ENCODE data around the gene ADD2. TPM values are rescaled to one million over a fixed set of nuclear protein-coding genes. Genes with fewer than 3 reads are reported as not detected.
A peak's percentile ranks its signal among the peaks of the same experiment; 100 is the strongest.

Gene ADD2
- total and polyA plus RNA-seq, 4 donors, result 0.08 to 156 (median 0.16) TPM; not detected in 1

DNA sequence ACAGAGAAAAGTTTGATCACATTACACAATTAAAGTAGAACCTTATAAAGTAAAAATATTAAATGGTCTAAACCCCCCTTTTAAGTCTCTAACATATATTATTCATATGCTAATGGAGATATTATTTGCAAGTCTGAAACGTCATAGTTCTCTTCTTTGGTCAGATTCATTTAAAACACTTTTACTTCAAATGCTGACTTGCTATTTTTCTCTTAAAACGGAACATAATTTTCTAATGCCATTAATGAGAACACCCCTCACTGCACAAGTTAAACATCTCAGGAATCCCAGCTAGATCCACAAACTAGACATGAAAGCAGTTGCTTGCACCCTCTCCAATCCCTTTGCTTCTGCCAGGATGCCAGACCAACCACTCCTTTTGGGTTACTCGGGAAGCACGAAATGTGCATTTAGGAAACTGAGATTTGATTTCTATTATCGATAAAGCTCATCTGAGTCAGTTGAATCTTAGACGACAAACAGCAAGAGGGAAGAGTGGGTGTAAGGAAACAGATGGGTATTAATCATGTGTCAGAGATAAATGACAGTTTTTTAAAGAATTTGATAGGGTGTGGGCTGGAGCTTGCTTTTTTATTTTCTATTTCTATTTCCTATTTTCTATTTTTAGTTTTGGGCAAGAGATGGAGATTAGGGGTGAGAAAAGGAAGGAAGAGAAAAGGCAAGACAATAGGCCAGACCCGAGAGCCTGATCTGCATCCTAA, 1.5 kb downstream of the ADD2 start:
- H3K27me3 ChIP-seq (ENCODE audit: control insufficient read depth in 4 of 4, insufficient read depth in 4 of 4, low read length in 3 of 4), result peaks cover 0 to 11% (median 2%) of the 10 kb centered on the region in 4 donors
- no peak overlapping the region for H3K9ac ChIP-seq (ENCODE audit: low read depth in 1 of 2, low read length in 2 of 2)
- no peak for DNase-seq (ENCODE audit: low spot score)
- H3K4me1 ChIP-seq (ENCODE audit: control insufficient read depth in 4 of 4, insufficient read depth in 4 of 4, low read length in 3 of 4), result peaks cover 3 to 13% (median 10%) of the 10 kb centered on the region in 4 donors
- no peaks in the 10 kb centered on the region for H3K36me3 ChIP-seq (ENCODE audit: control insufficient read depth in 4 of 4, insufficient read depth in 3 of 4, low read depth in 1 of 4, low read length in 3 of 4)
- peak overlapping the region in 1 of 3 donors; percentile 40 for H3K4me3 ChIP-seq (ENCODE audit: low read depth in 1 of 3, low read length in 3 of 3)
- WGBS, result 13% methylated on average over 7 of the region's 7 CpGs
- no peaks in the 10 kb centered on the region for H3K9me3 ChIP-seq (ENCODE audit: control insufficient read depth in 4 of 4, low read length in 3 of 4)
- H3K27ac ChIP-seq (ENCODE audit: low read depth in 1 of 2, low read length in 2 of 2), result no peak overlapping the region
- TF ChIP-seq, protein P1, sequence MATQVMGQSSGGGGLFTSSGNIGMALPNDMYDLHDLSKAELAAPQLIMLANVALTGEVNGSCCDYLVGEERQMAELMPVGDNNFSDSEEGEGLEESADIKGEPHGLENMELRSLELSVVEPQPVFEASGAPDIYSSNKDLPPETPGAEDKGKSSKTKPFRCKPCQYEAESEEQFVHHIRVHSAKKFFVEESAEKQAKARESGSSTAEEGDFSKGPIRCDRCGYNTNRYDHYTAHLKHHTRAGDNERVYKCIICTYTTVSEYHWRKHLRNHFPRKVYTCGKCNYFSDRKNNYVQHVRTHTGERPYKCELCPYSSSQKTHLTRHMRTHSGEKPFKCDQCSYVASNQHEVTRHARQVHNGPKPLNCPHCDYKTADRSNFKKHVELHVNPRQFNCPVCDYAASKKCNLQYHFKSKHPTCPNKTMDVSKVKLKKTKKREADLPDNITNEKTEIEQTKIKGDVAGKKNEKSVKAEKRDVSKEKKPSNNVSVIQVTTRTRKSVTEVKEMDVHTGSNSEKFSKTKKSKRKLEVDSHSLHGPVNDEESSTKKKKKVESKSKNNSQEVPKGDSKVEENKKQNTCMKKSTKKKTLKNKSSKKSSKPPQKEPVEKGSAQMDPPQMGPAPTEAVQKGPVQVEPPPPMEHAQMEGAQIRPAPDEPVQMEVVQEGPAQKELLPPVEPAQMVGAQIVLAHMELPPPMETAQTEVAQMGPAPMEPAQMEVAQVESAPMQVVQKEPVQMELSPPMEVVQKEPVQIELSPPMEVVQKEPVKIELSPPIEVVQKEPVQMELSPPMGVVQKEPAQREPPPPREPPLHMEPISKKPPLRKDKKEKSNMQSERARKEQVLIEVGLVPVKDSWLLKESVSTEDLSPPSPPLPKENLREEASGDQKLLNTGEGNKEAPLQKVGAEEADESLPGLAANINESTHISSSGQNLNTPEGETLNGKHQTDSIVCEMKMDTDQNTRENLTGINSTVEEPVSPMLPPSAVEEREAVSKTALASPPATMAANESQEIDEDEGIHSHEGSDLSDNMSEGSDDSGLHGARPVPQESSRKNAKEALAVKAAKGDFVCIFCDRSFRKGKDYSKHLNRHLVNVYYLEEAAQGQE (IDR thresholded peaks at IDR 0.05), result no peak
- no peak for TF ChIP-seq FOXA1 (IDR thresholded peaks at IDR 0.05)
- no peak for TF ChIP-seq JUND (IDR thresholded peaks at IDR 0.05)
- no peak for TF ChIP-seq HNF4G (IDR thresholded peaks at IDR 0.05)

DNA sequence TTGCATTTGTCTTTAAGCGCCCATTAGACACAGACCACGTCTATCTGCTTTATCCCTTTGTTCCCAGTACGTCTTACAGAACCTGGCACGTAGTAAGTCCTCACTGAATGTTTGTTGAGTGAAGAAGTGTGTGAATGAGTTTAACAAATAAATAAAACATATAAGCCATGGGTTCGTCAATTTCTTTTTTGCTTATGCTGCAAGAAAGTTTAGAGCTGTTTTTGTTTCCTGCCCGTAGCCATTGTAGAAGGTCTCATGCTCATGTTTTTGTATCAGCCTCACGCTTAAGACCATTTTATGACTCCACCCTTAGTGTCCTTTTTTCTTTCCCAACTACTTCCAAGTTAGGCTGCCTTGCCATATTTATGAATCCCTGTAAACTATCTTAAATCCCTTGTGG, 2.5 kb downstream of the ADD2 start:
- peaks cover 0 to 11% (median 2%) of the 10 kb centered on the region in 4 donors for H3K27me3 ChIP-seq (ENCODE audit: control insufficient read depth in 4 of 4, insufficient read depth in 4 of 4, low read length in 3 of 4)
- no peak overlapping the region for H3K27ac ChIP-seq (ENCODE audit: low read depth in 1 of 2, low read length in 2 of 2)
- H3K4me3 ChIP-seq (ENCODE audit: low read depth in 1 of 3, low read length in 3 of 3), result no peak overlapping the region
- 84% methylated on average over 7 of the region's 7 CpGs for WGBS
- H3K9ac ChIP-seq (ENCODE audit: low read depth in 1 of 2, low read length in 2 of 2), result no peak overlapping the region
- TF ChIP-seq EGR1 (IDR thresholded peaks at IDR 0.05; ENCODE audit: low read depth in 2 of 2) (no peak), GABPA (IDR thresholded peaks at IDR 0.05 in 1 of 2, conservative IDR thresholded peaks at IDR 0.05 in 1 of 2) (no peak), HNF4G (IDR thresholded peaks at IDR 0.05) (no peak), HNF4A (conservative IDR thresholded peaks at IDR 0.05) (no peak), YY1 (IDR thresholded peaks at IDR 0.05) (no peak), FOXA1 (IDR thresholded peaks at IDR 0.05) (no peak), FOXA2 (IDR thresholded peaks at IDR 0.05) (no peak), NR2F2 (IDR thresholded peaks at IDR 0.05) (no peak), RXRA (IDR thresholded peaks at IDR 0.05) (no peak), SP1 (IDR thresholded peaks at IDR 0.05) (no peak), RAD21 (IDR thresholded peaks at IDR 0.05) (no peak), JUND (IDR thresholded peaks at IDR 0.05) (no peak)
- TF ChIP-seq, protein P2, sequence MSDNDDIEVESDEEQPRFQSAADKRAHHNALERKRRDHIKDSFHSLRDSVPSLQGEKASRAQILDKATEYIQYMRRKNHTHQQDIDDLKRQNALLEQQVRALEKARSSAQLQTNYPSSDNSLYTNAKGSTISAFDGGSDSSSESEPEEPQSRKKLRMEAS (IDR thresholded peaks at IDR 0.05), result no peak
- TF ChIP-seq, protein P3, sequence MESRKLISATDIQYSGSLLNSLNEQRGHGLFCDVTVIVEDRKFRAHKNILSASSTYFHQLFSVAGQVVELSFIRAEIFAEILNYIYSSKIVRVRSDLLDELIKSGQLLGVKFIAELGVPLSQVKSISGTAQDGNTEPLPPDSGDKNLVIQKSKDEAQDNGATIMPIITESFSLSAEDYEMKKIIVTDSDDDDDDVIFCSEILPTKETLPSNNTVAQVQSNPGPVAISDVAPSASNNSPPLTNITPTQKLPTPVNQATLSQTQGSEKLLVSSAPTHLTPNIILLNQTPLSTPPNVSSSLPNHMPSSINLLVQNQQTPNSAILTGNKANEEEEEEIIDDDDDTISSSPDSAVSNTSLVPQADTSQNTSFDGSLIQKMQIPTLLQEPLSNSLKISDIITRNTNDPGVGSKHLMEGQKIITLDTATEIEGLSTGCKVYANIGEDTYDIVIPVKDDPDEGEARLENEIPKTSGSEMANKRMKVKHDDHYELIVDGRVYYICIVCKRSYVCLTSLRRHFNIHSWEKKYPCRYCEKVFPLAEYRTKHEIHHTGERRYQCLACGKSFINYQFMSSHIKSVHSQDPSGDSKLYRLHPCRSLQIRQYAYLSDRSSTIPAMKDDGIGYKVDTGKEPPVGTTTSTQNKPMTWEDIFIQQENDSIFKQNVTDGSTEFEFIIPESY (IDR thresholded peaks at IDR 0.05), result no peak
- TF ChIP-seq, protein P4, sequence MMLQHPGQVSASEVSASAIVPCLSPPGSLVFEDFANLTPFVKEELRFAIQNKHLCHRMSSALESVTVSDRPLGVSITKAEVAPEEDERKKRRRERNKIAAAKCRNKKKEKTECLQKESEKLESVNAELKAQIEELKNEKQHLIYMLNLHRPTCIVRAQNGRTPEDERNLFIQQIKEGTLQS (IDR thresholded peaks at IDR 0.05), result no peak
- TF ChIP-seq, protein P1 (IDR thresholded peaks at IDR 0.05), result no peak
- TF ChIP-seq, protein P5, sequence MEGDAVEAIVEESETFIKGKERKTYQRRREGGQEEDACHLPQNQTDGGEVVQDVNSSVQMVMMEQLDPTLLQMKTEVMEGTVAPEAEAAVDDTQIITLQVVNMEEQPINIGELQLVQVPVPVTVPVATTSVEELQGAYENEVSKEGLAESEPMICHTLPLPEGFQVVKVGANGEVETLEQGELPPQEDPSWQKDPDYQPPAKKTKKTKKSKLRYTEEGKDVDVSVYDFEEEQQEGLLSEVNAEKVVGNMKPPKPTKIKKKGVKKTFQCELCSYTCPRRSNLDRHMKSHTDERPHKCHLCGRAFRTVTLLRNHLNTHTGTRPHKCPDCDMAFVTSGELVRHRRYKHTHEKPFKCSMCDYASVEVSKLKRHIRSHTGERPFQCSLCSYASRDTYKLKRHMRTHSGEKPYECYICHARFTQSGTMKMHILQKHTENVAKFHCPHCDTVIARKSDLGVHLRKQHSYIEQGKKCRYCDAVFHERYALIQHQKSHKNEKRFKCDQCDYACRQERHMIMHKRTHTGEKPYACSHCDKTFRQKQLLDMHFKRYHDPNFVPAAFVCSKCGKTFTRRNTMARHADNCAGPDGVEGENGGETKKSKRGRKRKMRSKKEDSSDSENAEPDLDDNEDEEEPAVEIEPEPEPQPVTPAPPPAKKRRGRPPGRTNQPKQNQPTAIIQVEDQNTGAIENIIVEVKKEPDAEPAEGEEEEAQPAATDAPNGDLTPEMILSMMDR (IDR thresholded peaks at IDR 0.05; ENCODE audit: low read depth, low read length, missing input control), result no peak
- no peaks in the 10 kb centered on the region for H3K9me3 ChIP-seq (ENCODE audit: control insufficient read depth in 4 of 4, low read length in 3 of 4)
- no peak for DNase-seq (ENCODE audit: low spot score)
- no peaks in the 10 kb centered on the region for H3K36me3 ChIP-seq (ENCODE audit: control insufficient read depth in 4 of 4, insufficient read depth in 3 of 4, low read depth in 1 of 4, low read length in 3 of 4)
- H3K4me1 ChIP-seq (ENCODE audit: control insufficient read depth in 4 of 4, insufficient read depth in 4 of 4, low read length in 3 of 4), result peaks cover 3 to 13% (median 10%) of the 10 kb centered on the region in 4 donors

Measured in liver (tissue), 9 donors.